B cell (primary cell): ENCODE results near the gene CHST15. TPM values are rescaled to one million over a fixed set of nuclear protein-coding genes. Genes with fewer than 3 reads are reported as not detected.

Source experiments
- ATAC-seq: fragments of 200-7000 bp; cut with Tn5 transposase; one replicate; pipeline ENCODE4 v1.10.0; 2021; ENCODE audit warnings: low read depth, mild to moderate bottlenecking, moderate number of reproducible peaks, moderate library complexity
- CTCF ChIA-PET: fragments of 350-600 bp; sonication (Branson Sonifier 250); formaldehyde crosslinking; loops from one replicate; lab custom pipeline; 2021; ENCODE audit warnings: antibody characterized with exemption, inconsistent platforms; lab: Charles Lee
- POLR2A ChIA-PET: fragments of 350-600 bp; sonication (Branson Sonifier 250); formaldehyde crosslinking; loops from one replicate; lab custom pipeline; 2021; ENCODE audit warnings: antibody characterized with exemption; lab: Charles Lee
- DNase-seq: peaks from one replicate; pipeline ENCODE4 v3.0.0; 2013
- H2AFZ ChIP-seq: 2 replicates; pipeline ENCODE4 v1.6.1; 2012; ENCODE audit warnings: mild to moderate bottlenecking, low read depth, low read length; ENCODE audit not compliant: insufficient read depth, poor library complexity, severe bottlenecking
- H3K27ac ChIP-seq, 2 donors: 1 replicate in 1 of 2; 2 replicates in 1 of 2; pipeline ENCODE4 v1.5.1; 2012 to 2013; ENCODE audit warnings: low read length in 2 of 2, mild to moderate bottlenecking in 2 of 2, moderate library complexity in 1 of 2
- H3K27me3 ChIP-seq, 4 experiments: fragments of 200-600 bp in 1 of 4; sonication (generic) in 1 of 4; replicated peaks in 1 of 4; 1 replicate in 2 of 4; 2 replicates in 2 of 4; pipeline versions ENCODE4 v1.6.1 to v1.7.0; 2013 to 2016; ENCODE audit warnings: low read length in 3 of 4, mild to moderate bottlenecking in 2 of 4, mixed read lengths in 1 of 4, moderate library complexity in 1 of 4; ENCODE audit not compliant: insufficient read depth in 4 of 4, control insufficient read depth in 3 of 4; ENCODE audit errors: control extremely low read depth in 1 of 4
- H3K36me3 ChIP-seq, 2 experiments: replicated peaks in 1 of 2; 1 replicate in 1 of 2; 2 replicates in 1 of 2; pipeline versions ENCODE4 v1.6.1 to v1.7.1; 2013; ENCODE audit warnings: low read length in 1 of 2; ENCODE audit not compliant: insufficient read depth in 2 of 2, control insufficient read depth in 1 of 2; ENCODE audit errors: control extremely low read depth in 1 of 2, extremely low read depth in 1 of 2
- H3K4me1 ChIP-seq, 2 donors: fragments of 200-600 bp in 1 of 2; sonication (generic) in 1 of 2; 1 replicate in 1 of 2; 2 replicates in 1 of 2; pipeline versions ENCODE4 v1.5.1 to v1.6.1; 2013 to 2017; ENCODE audit warnings: low read length in 2 of 2; ENCODE audit not compliant: control insufficient read depth in 2 of 2, insufficient read depth in 2 of 2
- H3K4me2 ChIP-seq: replicated peaks from 2 replicates; pipeline ENCODE3; 2012; ENCODE audit warnings: mild to moderate bottlenecking, low read depth, low read length; ENCODE audit not compliant: poor library complexity, severe bottlenecking
- H3K4me3 ChIP-seq, 5 experiments: fragments of 200-600 bp in 1 of 5; sonication (generic) in 1 of 5; 1 replicate in 3 of 5; 2 replicates in 2 of 5; pipeline versions ENCODE4 v1.5.1 to v1.7.0; 2011 to 2016; ENCODE audit warnings: low read length in 4 of 5, mild to moderate bottlenecking in 4 of 5, low read depth in 2 of 5, control low read depth in 1 of 5, moderate library complexity in 1 of 5; ENCODE audit not compliant: insufficient read depth in 1 of 5; ENCODE audit errors: control extremely low read depth in 1 of 5, extremely low read depth in 1 of 5
- H3K79me2 ChIP-seq: fragments of 200-600 bp; sonication (generic); one replicate; pipeline ENCODE4 v1.6.0; 2016; ENCODE audit warnings: low read length; ENCODE audit not compliant: control insufficient read depth, insufficient read depth
- H3K9ac ChIP-seq: fragments of 200-600 bp; sonication (generic); 2 replicates; pipeline ENCODE4 v1.6.1; 2017; ENCODE audit warnings: mild to moderate bottlenecking, low read length, moderate library complexity
- H3K9me3 ChIP-seq, 3 donors: one replicate each; pipeline versions ENCODE4 v1.6.1 to v1.7.1; 2013; ENCODE audit warnings: low read length in 2 of 3; ENCODE audit not compliant: control insufficient read depth in 2 of 3, insufficient read depth in 1 of 3; ENCODE audit errors: control extremely low read depth in 1 of 3
- H4K20me1 ChIP-seq: 2 replicates; pipeline ENCODE4 v1.6.0; 2012; ENCODE audit warnings: mild to moderate bottlenecking, low read length; ENCODE audit not compliant: insufficient read depth, control insufficient read depth, poor library complexity, severe bottlenecking
- H3K27ac Mint-ChIP-seq: one replicate; pipeline ENCODE4 v1.8.0; 2021; ENCODE audit warnings: mixed read lengths
- H3K27me3 Mint-ChIP-seq: one replicate; pipeline ENCODE4 v1.8.0; 2021; ENCODE audit warnings: mixed read lengths
- H3K4me1 Mint-ChIP-seq: one replicate; pipeline ENCODE4 v1.8.0; 2021; ENCODE audit warnings: mixed read lengths
- H3K4me3 Mint-ChIP-seq: one replicate; pipeline ENCODE4 v1.8.0; 2021; ENCODE audit warnings: mixed read lengths
- H3K9me3 Mint-ChIP-seq: one replicate; pipeline ENCODE4 v1.8.0; 2022; ENCODE audit warnings: mixed read lengths; ENCODE audit not compliant: insufficient read depth
- CTCF ChIP-seq: fragments of 200-600 bp; IDR thresholded peaks from one replicate; pipeline ENCODE4 v1.8.0; 2022; ENCODE audit warnings: antibody characterized with exemption, mild to moderate bottlenecking
- EZH2 ChIP-seq: IDR thresholded peaks from 2 replicates; pipeline ENCODE4 v1.6.1; 2012; ENCODE audit warnings: borderline replicate concordance, low read depth, mild to moderate bottlenecking, moderate library complexity, low read length; ENCODE audit not compliant: insufficient read depth, poor library complexity, severe bottlenecking
- WGBS: methylation state at CpG from one replicate; pipeline ENCODE4 v1.1.5; 2013; ENCODE audit warnings: missing lambda C conversion rate; ENCODE audit not compliant: insufficient coverage; 5-methylcytosine and 5-hydroxymethylcytosine counted together
- intact Hi-C: fragments of 100-400 bp; cut with micrococcal nuclease; formaldehyde crosslinking; loops from one replicate; pipeline ENCODE4 v1.10.0; 2022
- polyA plus RNA-seq: library from polyadenylated mRNA; depleted of rRNA; stranded (reverse); fragments of >200 nt; gene quantifications from 2 replicates; pipeline ENCODE4 v1.2.3, GENCODE V29; 2012
- total RNA-seq, 2 donors: library from RNA; stranded (reverse); fragments of 120-200 nt in 1 of 2; gene quantifications; 1 replicate in 1 of 2; 2 replicates in 1 of 2; pipeline versions ENCODE4 v1.2.3 to v1.2.4, GENCODE V29; 2013 to 2022

Gene CHST15
- total and polyA plus RNA-seq, 2 donors (not counting 1 experiment from before 2014, with no cell fraction given), result 17.9 to 75.4 TPM

- POLR2A ChIA-PET, result no interaction called here
- Histone ChIP-seq H3K79me2 (peaks cover 15% of the 10 kb centered on the region), H3K9me3 (no peaks in the 10 kb centered on the region), H3K4me2 (no peak overlapping the region), H4K20me1 (peaks cover 10% of the 10 kb centered on the region), H3K36me3 (peaks cover 0 to 17% of the 10 kb centered on the region in 2 experiments), H2AFZ (no peak overlapping the region), H3K27ac (no peak overlapping the region), H3K4me1 (peaks cover 12 to 15% of the 10 kb centered on the region in 2 donors), H3K9ac (no peak overlapping the region), H3K4me3 (no peak overlapping the region), H3K27me3 (no peaks in the 10 kb centered on the region)
- ATAC-seq (no peak), DNase-seq (no peak)
- H3K27ac Mint-ChIP-seq, result no peak overlapping the region
- CTCF ChIA-PET, result interaction anchor here (0.9 to 5.6 kb wide), 10 partner anchors 9 to 363 kb away, joined by 3 to 45 read pairs (median 8); partner anchors contain the start of gene CHST15
- peaks cover 14% of the 10 kb centered on the region for H3K4me1 Mint-ChIP-seq
- H3K27me3 Mint-ChIP-seq, result no peaks in the 10 kb centered on the region
- TF ChIP-seq EZH2 (no peak), CTCF (no peak)
- WGBS, result 98% methylated on average over 7 of the region's 12 CpGs
- intact Hi-C loops, result no loop called here
- no peak overlapping the region for H3K4me3 Mint-ChIP-seq
- H3K9me3 Mint-ChIP-seq, result no peaks in the 10 kb centered on the region
These were observed 66.3 kb downstream of the CHST15 start for GRCh38 chr10:124027031-124027611.

- Histone ChIP-seq H3K36me3 (peaks cover 0 to 15% of the 10 kb centered on the region in 2 experiments), H3K27me3 (no peaks in the 10 kb centered on the region), H4K20me1 (peaks cover 10% of the 10 kb centered on the region), H3K4me1 (peaks cover 12 to 15% of the 10 kb centered on the region in 2 donors), H3K79me2 (peaks cover 15% of the 10 kb centered on the region), H3K4me2 (no peak overlapping the region), H2AFZ (no peak overlapping the region), H3K9ac (no peak overlapping the region), H3K4me3 (no peak overlapping the region), H3K9me3 (no peaks in the 10 kb centered on the region), H3K27ac (no peak overlapping the region)
- ChIA-PET CTCF (interaction anchor here (0.6 to 5.6 kb wide), 15 partner anchors 10 to 377 kb away, joined by 3 to 45 read pairs (median 4); partner anchors contain the start of gene CHST15), POLR2A (interaction anchor here (0.6 to 1.4 kb wide), 2 partner anchors 31 to 387 kb away, joined by 3 to 4 read pairs; no protein-coding TSS in a partner anchor)
- no peaks in the 10 kb centered on the region for H3K27me3 Mint-ChIP-seq
- WGBS, result 97% methylated on average over 9 of the region's 10 CpGs
- ATAC-seq (no peak), DNase-seq (no peak)
- TF ChIP-seq EZH2, result no peak
- no peak for TF ChIP-seq CTCF
- no peak overlapping the region for H3K27ac Mint-ChIP-seq
- H3K4me1 Mint-ChIP-seq, result peaks cover 14% of the 10 kb centered on the region
- H3K4me3 Mint-ChIP-seq, result no peak overlapping the region
- H3K9me3 Mint-ChIP-seq, result no peaks in the 10 kb centered on the region
- intact Hi-C loops, result no loop called here
These were observed 66.8 kb downstream of the CHST15 start for GRCh38 chr10:124026589-124026939.
